H9 (cell line): ENCODE data around the gene KCNAB3. TPM values are rescaled to one million over a fixed set of nuclear protein-coding genes. Genes with fewer than 3 reads are reported as not detected.

ENCODE experiments used
- DNase-seq: peaks from one replicate; pipeline ENCODE4 v3.0.0-alpha.2; 2017
- H2AFZ ChIP-seq: one replicate; pipeline ENCODE4 v1.6.1; 2013; ENCODE audit warnings: mild to moderate bottlenecking, low read length, control low read depth, moderate library complexity
- H2AK5ac ChIP-seq: 2 replicates; pipeline ENCODE4 v1.6.1; 2013; ENCODE audit warnings: low read length, control low read depth, mixed read lengths; ENCODE audit not compliant: insufficient read length
- H2BK120ac ChIP-seq: one replicate; pipeline ENCODE4 v1.6.1; 2013; ENCODE audit warnings: low read depth, mild to moderate bottlenecking, low read length, control low read depth, inconsistent platforms; ENCODE audit not compliant: poor library complexity, severe bottlenecking
- H2BK12ac ChIP-seq: 2 replicates; pipeline ENCODE4 v1.6.1; 2013; ENCODE audit warnings: low read length, control low read depth, mixed read lengths, low read depth; ENCODE audit not compliant: insufficient read length
- H2BK15ac ChIP-seq: 2 replicates; pipeline ENCODE4 v1.6.1; 2013; ENCODE audit warnings: low read depth, low read length, control low read depth
- H2BK20ac ChIP-seq: one replicate; pipeline ENCODE4 v1.6.1; 2013; ENCODE audit warnings: low read depth, mild to moderate bottlenecking, low read length, control low read depth, inconsistent platforms; ENCODE audit not compliant: poor library complexity, severe bottlenecking
- H2BK5ac ChIP-seq: 2 replicates; pipeline ENCODE4 v1.6.1; 2013; ENCODE audit warnings: low read length, control low read depth, mixed read lengths; ENCODE audit not compliant: insufficient read length
- H3K14ac ChIP-seq: 2 replicates; pipeline ENCODE4 v1.6.1; 2013; ENCODE audit warnings: low read length, control low read depth; ENCODE audit not compliant: insufficient read depth
- H3K18ac ChIP-seq: 2 replicates; pipeline ENCODE4 v1.6.1; 2013; ENCODE audit warnings: low read depth, mild to moderate bottlenecking, mixed read lengths, low read length, control low read depth; ENCODE audit not compliant: insufficient read length
- H3K23ac ChIP-seq: 2 replicates; pipeline ENCODE4 v1.6.1; 2013; ENCODE audit warnings: low read length, control low read depth, mixed read lengths, low read depth; ENCODE audit not compliant: insufficient read length
- H3K23me2 ChIP-seq: 2 replicates; pipeline ENCODE4 v1.6.1; 2013; ENCODE audit warnings: low read depth, mild to moderate bottlenecking, mixed read lengths, low read length, control low read depth; ENCODE audit not compliant: insufficient read length, poor library complexity, severe bottlenecking
- H3K27ac ChIP-seq: 2 replicates; pipeline ENCODE4 v1.5.1; 2013; ENCODE audit warnings: low read length, control low read depth, mixed read lengths, low read depth; ENCODE audit not compliant: insufficient read length
- H3K27me3 ChIP-seq: 2 replicates; pipeline ENCODE4 v1.6.1; 2013; ENCODE audit warnings: low read length, control low read depth, inconsistent platforms; ENCODE audit not compliant: insufficient read depth
- H3K4ac ChIP-seq: 2 replicates; pipeline ENCODE4 v1.6.1; 2013; ENCODE audit warnings: low read depth, mild to moderate bottlenecking, control low read depth, inconsistent platforms, low read length, moderate library complexity
- H3K4me1 ChIP-seq: 2 replicates; pipeline ENCODE4 v1.6.1; 2013; ENCODE audit warnings: low read length, control low read depth, inconsistent platforms; ENCODE audit not compliant: insufficient read depth
- H3K4me2 ChIP-seq: 2 replicates; pipeline ENCODE4 v1.6.1; 2013; ENCODE audit warnings: low read length, control low read depth, mixed read lengths; ENCODE audit not compliant: insufficient read length, insufficient read depth
- H3K56ac ChIP-seq: 2 replicates; pipeline ENCODE4 v1.6.1; 2013; ENCODE audit warnings: low read depth, mild to moderate bottlenecking, mixed read lengths, low read length, control low read depth; ENCODE audit not compliant: insufficient read length
- H3K79me1 ChIP-seq: 2 replicates; pipeline ENCODE4 v1.6.1; 2013; ENCODE audit warnings: low read depth, mild to moderate bottlenecking, moderate library complexity, low read length, control low read depth, inconsistent platforms; ENCODE audit not compliant: insufficient read depth, poor library complexity, severe bottlenecking
- H3K79me2 ChIP-seq: 2 replicates; pipeline ENCODE4 v1.6.1; 2013; ENCODE audit warnings: low read length, control low read depth, inconsistent platforms; ENCODE audit not compliant: insufficient read depth
- H3K9ac ChIP-seq: 2 replicates; pipeline ENCODE4 v1.6.1; 2013; ENCODE audit warnings: low read length, control low read depth, mixed read lengths; ENCODE audit not compliant: insufficient read length; ENCODE audit errors: extremely low read depth
- H3K9me3 ChIP-seq: one replicate; pipeline ENCODE4 v1.6.1; 2013; ENCODE audit warnings: low read depth, low read length, inconsistent platforms; ENCODE audit not compliant: control insufficient read depth
- H3T11ph ChIP-seq: one replicate; pipeline ENCODE4 v1.6.1; 2013; ENCODE audit warnings: mild to moderate bottlenecking, low read length, control low read depth, inconsistent platforms
- H4K20me1 ChIP-seq: one replicate; pipeline ENCODE4 v1.6.1; 2013; ENCODE audit not compliant: control insufficient read depth, insufficient read length, insufficient read depth
- H4K5ac ChIP-seq: 2 replicates; pipeline ENCODE4 v1.6.1; 2013; ENCODE audit warnings: low read depth, mild to moderate bottlenecking, mixed read lengths, low read length, control low read depth; ENCODE audit not compliant: insufficient read length
- H4K8ac ChIP-seq: replicated peaks from 2 replicates; pipeline ENCODE4 v1.6.1; 2013; ENCODE audit warnings: low read length, control low read depth, mixed read lengths, low read depth; ENCODE audit not compliant: insufficient read length
- H4K91ac ChIP-seq: 2 replicates; pipeline ENCODE4 v1.6.1; 2013; ENCODE audit warnings: low read depth, mild to moderate bottlenecking, moderate library complexity, mixed read lengths, low read length, control low read depth; ENCODE audit not compliant: insufficient read length
- H3K27ac Mint-ChIP-seq, 3 experiments: 2 replicates in 2 of 3; 3 replicates in 1 of 3; pipeline ENCODE4 v1.8.0; 2020 to 2021; ENCODE audit warnings: mixed read lengths in 3 of 3, mild to moderate bottlenecking in 1 of 3, moderate library complexity in 1 of 3
- H3K27me3 Mint-ChIP-seq: 2 replicates; pipeline ENCODE4 v1.8.0; 2021; ENCODE audit warnings: low read depth, mild to moderate bottlenecking, moderate library complexity, mixed read lengths
- H3K36me3 Mint-ChIP-seq, 3 experiments: 2 replicates in 2 of 3; 3 replicates in 1 of 3; pipeline ENCODE4 v1.8.0; 2020 to 2021; ENCODE audit warnings: low read depth in 3 of 3, mixed read lengths in 3 of 3; ENCODE audit not compliant: insufficient read depth in 1 of 3
- H3K4me1 Mint-ChIP-seq, 2 experiments: 2 replicates each; pipeline ENCODE4 v1.8.0; 2020; ENCODE audit warnings: mixed read lengths in 2 of 2
- H3K4me3 Mint-ChIP-seq, 2 experiments: 2 replicates in 1 of 2; 3 replicates in 1 of 2; pipeline ENCODE4 v1.8.0; 2020 to 2021; ENCODE audit warnings: mild to moderate bottlenecking in 2 of 2, mixed read lengths in 2 of 2, moderate library complexity in 1 of 2
- H3K9me3 Mint-ChIP-seq, 2 experiments: 2 replicates in 1 of 2; 3 replicates in 1 of 2; pipeline ENCODE4 v1.8.0; 2020; ENCODE audit warnings: mild to moderate bottlenecking in 2 of 2, mixed read lengths in 2 of 2, moderate library complexity in 1 of 2
- total RNA-seq: library from RNA; stranded (reverse); gene quantifications from 2 replicates; pipeline ENCODE4 v1.2.1, GENCODE V29; 2021
- TF ChIP-seq, protein P1 (sequence below): fragments of 200-600 bp; sonication (generic); conservative IDR thresholded peaks from 3 replicates; pipeline ENCODE4 v1.8.0; 2021; ENCODE audit warnings: antibody characterized with exemption, mild to moderate bottlenecking

Gene KCNAB3
- total RNA-seq, 1 experiment from 2014 or later: 6.4 TPM

GRCh38 chr17:7974638-7975131 is 45.0 kb upstream of the KCNAB3 start:
- no peak overlapping the region for H3K4ac ChIP-seq
- H3T11ph ChIP-seq: no peak overlapping the region

More at GRCh38 chr17:7974638-7975131, 45.0 kb upstream of the KCNAB3 start:
- Mint-ChIP-seq H3K27ac (no peak overlapping the region), H3K9me3 (peaks cover 12 to 16% of the 10 kb centered on the region in 2 experiments), H3K36me3 (no peaks in the 10 kb centered on the region; a peak in 2 of 7 replicates), H3K4me1 (0 out of 4 replicates have a peak, but pooled peaks cover 0 to 3% of the 10 kb centered on the region in 2 experiments), H3K4me3 (no peak overlapping the region), H3K27me3 (peaks cover 15% of the 10 kb centered on the region)
- Histone ChIP-seq H2BK120ac (no peak overlapping the region), H3K14ac (no peak overlapping the region), H2BK20ac (no peak overlapping the region), H2BK12ac (no peak overlapping the region), H3K27ac (no peak overlapping the region), H3K79me1 (no peaks in the 10 kb centered on the region), H3K23me2 (no peaks in the 10 kb centered on the region), H3K27me3 (no peaks in the 10 kb centered on the region), H3K4me1 (no peaks in the 10 kb centered on the region), H3K18ac (no peak overlapping the region), H2AFZ (no peak overlapping the region), H4K8ac (no peak overlapping the region), H3K9me3 (no peaks in the 10 kb centered on the region), H3K79me2 (no peaks in the 10 kb centered on the region), H2BK5ac (no peak overlapping the region), H3K4me2 (no peak overlapping the region), H2BK15ac (no peak overlapping the region), H2AK5ac (no peak overlapping the region), H3K23ac (no peak overlapping the region), H3K56ac (no peak overlapping the region), H4K91ac (no peak overlapping the region), H4K20me1 (no peaks in the 10 kb centered on the region), H4K5ac (no peak overlapping the region), H3K9ac (no peak overlapping the region)
- TF ChIP-seq, protein P1, sequence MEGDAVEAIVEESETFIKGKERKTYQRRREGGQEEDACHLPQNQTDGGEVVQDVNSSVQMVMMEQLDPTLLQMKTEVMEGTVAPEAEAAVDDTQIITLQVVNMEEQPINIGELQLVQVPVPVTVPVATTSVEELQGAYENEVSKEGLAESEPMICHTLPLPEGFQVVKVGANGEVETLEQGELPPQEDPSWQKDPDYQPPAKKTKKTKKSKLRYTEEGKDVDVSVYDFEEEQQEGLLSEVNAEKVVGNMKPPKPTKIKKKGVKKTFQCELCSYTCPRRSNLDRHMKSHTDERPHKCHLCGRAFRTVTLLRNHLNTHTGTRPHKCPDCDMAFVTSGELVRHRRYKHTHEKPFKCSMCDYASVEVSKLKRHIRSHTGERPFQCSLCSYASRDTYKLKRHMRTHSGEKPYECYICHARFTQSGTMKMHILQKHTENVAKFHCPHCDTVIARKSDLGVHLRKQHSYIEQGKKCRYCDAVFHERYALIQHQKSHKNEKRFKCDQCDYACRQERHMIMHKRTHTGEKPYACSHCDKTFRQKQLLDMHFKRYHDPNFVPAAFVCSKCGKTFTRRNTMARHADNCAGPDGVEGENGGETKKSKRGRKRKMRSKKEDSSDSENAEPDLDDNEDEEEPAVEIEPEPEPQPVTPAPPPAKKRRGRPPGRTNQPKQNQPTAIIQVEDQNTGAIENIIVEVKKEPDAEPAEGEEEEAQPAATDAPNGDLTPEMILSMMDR: no peak
- no peak for DNase-seq
